GM19452 (cell line): ENCODE results near the gene BTNL9.
"Not testable (repeated sequence)": the region's sequence is repeated elsewhere in the genome, so short reads cannot be mapped to it uniquely, and the experiment has no call there.

ENCODE experiments used
- ATAC-seq: cut with Tn5 transposase; IDR thresholded peaks from one replicate; pipeline ENCODE4 v1.9.1; 2021; ENCODE audit not compliant: unreplicated experiment

The BTNL9 gene

DNA sequence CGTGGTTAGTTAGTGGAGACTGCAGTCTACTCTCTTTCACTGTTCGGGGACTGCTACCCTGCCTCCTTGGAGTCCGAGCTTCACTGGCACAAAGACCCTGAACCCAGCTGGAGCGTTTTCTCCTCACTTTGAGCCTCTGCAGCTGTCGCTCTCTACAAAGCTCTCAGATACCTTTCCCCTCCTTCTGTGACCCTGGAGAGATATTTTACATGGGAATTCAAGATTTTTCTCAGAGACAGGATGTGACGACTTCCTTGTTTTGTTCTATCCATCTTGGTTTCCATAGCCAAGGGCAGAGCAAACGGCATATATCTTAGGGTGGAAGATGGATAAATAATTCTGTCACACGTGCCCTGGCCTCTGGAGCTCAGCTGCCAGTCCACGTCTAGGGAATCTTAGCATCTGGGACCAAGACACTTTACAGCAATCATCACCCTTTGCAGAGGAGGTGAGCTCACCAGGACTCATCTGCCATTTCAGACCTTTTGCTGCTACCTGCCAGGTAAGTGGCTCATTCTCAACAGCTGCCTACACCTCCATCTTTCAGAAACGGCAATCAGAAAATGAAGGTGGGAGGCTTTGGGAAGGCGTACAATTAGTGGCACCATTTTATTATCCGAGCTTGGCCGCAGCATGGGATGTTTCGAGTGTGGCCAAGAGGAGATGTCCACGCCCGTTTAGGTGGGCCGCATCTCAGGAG lies at the start of gene BTNL9:
Gene BTNL9, plus strand, starts transcription at position 336 of the 700 bp plus-strand sequence. CDS start 5,224 bp downstream, outside the sequence.
- ATAC-seq, result no peak

DNA sequence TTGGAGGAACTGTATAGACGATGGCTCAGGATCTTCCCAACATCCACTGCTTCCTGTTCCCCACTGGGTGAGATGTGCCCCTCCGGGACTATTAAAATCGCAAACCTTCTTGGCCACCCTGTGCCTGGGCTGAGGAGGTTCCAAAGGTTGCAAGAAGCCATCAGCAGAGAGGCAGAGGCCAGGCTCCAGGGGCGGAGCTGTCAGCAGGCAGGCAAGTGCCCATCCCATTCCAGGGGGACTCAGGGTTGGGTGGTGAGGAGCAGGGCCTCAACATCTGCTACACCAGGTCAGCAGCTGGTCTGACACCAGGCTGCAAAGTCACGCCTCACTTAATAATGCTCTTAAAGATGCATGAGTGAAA lies 49.2 kb upstream of the BTNL9 start:
- no peak for ATAC-seq

DNA sequence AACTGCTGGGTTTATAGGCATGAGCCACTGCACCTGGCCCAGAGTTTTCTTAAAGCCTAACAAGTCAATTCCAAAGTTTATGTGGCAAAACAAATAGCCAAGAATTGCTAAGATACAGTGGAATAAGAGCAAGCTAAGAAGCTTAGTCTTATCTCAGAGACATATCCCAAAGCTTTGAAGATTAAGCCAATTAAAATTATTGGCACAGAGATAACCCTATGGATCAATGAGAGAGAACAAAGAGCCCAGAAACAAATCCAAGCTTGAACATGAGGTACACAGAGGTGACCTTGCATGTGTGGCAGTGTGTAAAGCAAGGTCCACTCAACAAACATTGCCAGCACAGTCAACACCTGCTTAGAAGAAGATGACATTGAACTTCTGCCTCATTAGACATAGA lies 38.1 kb upstream of the BTNL9 start:
- no peak for ATAC-seq

DNA sequence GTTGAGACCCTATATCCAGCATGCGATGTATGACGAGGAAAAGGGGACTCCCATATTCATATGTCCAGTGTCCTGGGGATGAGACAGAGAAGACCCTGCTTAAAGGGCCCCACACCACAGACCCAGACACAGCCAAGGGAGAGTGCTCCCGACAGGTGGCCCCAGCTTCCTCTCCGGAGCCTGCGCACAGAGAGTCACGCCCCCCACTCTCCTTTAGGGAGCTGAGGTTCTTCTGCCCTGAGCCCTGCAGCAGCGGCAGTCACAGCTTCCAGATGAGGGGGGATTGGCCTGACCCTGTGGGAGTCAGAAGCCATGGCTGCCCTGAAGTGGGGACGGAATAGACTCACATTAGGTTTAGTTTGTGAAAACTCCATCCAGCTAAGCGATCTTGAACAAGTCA lies 34.3 kb upstream of the BTNL9 start:
- no peak for ATAC-seq

DNA sequence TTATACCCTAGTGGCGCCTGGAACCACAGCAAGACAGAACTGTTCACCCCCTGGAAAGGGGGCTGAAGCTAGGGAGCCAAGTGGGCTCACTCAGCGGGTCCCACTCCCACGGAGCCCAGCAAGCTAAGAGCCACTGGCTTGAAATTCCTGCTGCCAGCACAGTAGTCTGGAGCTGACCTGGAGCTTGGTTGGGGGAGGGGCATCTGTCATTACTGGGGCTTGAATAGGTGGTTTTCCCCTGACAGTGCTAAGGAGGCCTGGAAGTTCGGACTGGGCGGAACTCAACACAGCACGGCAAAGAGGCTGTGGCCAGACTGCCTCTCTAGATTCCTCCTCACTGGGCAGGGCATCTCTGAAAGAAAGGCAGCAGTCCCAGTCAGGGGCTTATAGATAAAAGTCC lies 31.9 kb upstream of the BTNL9 start:
- no peak for ATAC-seq

DNA sequence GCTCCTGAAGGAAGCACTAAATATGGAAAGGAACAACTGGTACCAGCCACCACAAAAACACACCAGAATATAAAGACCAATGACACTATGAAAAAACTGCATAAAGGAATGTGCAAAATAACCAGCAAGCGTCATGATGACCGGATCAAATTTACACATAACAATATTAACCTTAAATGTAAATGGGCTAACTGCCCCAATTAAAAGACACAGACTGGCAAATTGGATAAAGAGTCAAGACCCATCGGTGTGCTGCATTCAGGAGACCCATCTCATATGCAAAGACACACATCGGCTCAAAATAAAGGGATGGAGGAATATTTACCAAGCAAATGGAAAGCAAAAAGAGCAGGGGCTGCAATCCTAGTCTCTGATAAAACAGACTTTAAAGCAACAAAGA lies 30.0 kb upstream of the BTNL9 start:
- not testable (repeated sequence) for ATAC-seq

DNA sequence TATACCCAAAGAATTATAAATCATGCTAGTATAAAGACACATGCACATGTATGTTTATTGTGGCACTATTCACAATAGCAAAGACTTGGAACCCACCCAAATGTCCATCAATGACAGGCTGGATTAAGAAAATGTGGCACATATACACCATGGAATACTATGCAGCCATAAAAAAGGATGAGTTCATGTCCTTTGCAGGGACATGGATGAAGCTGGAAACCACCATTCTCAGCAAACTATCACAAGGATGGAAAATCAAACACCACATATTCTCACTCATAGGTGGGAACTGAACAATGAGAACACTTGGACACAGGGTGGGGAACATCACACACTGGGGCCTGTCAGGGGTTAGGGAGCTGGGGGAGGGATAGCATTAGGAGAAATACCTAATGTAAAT lies 25.4 kb upstream of the BTNL9 start:
- ATAC-seq, result not testable (repeated sequence)

DNA sequence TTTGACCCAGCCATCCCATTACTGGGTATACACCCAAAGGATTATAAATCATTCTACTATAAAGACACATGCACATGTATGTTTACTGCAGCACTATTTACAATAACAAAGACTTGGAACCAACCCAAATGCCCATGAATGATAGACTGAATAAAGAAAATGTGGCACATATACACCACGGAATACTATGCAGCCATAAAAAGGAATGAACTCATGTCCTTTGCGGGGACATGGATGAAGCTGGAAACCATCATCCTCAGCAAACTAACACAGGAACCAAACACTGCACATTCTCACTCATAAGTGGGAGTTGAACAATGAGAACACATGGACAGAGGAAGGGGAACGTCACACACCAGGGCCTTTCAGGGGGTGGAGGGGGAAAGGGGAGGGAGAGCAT lies 22.6 kb upstream of the BTNL9 start:
- not testable (repeated sequence) for ATAC-seq

DNA sequence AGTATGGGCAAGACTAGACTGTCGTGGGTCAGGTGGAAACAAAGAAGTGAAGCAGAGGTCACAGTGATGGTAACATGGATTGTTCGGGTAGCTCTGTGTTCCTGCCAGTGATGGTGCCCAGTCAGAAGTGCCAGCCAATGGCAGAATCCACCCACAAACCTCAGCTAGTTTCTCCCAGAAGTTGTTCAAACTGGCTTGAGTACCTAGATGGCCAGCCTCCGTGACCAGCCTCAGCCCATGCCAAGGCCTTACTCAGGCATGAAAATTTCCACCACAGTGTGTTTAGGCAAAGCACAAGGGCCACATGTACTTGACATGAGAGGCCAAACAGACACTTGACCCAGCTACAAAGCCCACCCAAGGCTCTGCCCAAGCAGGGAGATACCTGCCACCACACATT lies 19.4 kb upstream of the BTNL9 start:
- ATAC-seq, result no peak

DNA sequence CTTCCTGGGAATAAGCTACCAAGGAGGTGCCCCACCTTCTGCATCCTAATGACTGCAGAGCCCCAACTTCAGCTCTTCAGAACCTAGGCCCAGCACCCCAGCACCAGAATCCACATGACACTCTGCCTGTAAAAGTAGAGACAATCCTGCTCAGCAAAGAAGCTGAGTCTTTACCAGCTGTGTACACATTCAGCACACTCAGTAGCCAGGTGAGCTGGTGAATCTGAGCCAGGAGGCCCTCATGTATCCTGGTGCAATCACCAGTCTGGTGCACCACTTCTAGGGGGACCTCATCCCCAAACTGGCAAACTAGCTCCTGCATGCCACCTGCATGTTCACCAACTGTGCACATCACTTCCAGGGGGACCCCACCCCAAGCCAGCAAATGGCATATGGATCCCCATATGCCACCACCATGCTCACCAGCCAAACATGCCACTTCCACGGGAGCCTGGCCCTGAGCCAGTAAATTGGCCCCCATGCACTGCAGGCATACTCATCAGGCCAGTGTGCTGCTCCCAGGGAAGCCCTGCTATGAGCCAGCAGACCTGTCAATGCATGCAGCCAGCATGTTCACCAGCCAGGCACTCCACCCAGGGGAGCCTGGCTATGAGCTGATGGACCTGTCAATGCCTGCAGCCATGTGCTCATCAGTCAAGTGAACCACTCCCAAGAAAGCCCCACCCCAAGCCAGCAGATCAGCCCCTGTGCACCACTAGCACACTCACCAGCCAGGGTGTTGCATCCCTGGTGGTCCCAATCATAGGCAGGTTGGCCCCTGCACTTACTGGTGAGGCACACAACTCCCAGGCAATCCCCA lies 15.6 kb upstream of the BTNL9 start:
- ATAC-seq, result no peak

DNA sequence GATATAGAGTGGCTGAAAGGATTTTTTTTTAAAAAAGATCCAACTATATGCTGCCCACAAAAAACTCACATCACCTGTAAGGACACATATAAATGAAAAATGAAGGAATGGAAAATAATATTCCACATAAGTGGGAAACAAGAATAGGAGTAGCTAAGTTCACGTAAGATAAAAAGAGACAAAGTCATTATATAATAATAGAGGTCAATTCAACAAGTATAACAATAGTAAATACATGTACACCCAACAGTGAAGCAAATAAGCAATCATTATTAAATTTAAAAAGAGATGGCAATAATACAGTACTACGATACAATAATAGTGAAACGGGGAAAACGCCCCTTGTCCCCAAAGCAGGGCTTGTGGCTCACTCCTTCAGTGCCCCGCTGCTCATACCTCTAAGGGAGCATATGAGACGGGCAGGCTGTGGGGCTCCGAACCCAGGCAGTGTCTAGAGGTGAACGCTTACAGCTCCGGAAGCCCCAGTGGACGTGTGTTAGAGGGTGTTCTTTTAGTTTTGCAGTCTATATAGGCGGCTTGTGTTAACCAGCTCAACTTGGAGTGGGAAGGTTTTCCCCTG lies 12.5 kb upstream of the BTNL9 start:
- ATAC-seq, result no peak

DNA sequence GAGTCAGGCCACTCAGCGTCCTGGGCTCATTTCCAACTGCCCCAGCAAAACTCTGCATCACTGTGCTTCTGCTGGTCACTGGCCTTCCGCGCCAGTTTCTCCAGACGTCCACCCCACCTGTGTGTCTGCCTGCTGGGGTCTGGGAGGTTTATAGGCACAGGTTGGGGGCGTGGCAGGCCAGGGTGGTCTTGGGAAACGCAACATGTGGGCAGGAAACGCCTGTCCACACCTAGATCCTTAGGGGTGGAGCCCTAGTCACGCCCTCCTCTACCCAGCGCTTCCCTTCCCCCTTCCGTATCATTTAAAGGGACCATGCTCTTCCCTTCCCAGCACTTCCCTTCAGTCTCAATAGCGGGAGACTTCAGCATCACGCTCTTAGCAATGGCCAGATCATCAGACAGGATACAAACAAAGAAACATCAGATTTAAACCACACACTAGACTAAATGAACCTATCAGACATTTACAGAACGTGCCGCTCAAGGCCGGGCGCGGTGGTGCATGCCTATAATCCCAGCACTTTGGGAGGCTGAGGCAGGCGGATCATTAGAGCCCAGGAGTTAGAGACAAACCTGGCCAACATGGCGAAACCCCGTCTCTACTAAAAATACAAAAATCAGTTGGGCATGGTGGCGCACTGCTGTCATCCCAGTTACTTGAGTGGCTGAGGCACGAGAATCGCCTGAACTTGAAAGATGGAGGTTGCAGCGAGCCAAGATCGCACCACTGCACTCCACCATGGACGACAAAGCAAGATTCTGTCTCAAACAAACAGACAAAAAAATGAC lies 11.8 kb upstream of the BTNL9 start:
- ATAC-seq, result no peak

DNA sequence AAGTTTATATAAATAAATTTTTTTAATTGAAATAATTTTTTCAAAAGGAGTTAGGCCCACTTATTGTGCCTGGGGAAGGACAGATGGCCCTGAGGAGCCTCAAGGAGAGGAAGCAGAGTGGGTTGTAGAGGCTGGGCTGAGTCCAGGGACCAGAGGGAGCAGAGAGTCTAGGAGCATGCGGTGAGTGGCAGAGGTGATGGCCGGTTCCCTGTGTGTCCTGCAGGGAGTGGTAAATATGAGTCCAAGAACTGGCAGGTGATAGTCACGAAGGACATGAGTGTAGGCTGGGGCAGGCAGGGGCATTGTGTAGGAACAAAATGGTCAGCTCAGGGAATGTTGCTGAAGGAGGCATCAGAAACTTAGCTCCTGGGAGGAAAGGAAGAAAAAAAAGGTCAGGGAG lies 8.3 kb upstream of the BTNL9 start:
- no peak for ATAC-seq

DNA sequence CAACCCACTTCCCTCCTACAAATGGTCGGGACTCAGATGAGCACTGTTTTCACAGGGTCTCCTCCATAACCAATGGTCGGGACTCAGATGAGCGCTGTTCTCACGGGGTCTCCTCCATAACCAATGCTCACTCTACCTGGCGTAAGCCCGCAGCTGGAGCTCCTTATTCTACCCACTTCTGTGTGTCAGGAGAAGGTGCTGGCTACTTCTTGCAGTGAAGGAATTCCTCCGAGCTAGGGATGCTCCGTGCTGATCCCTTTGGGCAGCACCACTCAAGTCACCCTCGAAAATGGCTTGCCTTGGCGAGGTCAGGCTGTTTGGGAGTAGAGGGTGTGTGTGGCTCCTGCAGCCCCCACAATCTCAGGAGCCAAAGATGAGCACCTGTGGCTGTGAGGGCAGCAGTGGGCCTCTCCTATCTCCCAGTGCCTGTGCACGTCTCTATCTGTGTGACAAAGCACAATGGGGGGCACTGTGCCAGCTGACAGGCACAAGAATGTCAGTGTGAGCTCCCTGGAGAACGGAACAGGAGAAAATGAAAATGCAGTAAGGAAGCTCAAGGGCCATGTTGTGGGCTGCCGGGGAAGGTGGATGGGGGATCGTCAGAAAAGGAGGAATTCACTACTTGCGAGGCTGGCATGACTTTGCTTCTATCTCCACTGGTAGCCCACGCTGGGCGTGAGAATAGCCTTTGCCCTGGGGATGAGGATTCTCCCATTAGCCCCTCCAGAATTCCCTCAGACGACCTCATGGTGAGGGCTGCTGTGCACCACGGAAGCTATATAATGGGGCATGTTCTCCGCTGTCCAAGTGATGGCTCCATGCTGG lies 3.9 kb upstream of the BTNL9 start:
- ATAC-seq, result no peak

DNA sequence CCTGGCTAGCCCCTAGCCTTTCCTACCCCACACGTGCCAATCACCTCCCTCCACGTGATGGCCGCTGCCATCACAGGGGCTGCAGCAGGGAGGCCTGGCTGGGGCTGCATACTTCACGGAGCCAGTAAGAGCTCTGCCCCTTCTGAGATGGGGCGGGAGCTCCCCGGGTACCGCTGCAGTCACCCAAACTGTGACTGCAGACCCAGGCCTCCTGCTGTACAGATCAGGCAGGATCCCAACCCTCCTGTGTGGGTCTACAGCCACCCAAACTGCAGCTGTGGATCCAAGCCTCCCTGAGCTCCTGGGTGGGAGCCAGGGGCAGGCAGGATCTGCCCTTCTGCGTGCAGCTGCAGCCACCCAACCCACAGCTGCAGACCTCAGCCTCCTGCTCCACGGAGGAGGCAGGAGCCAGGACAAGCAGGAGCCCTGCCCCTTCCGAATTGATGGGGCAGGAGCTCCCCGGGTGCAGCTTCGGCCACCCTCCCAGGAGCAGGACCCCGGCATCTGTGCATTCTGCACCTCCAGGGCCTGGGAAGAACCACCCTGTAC lies 3.2 kb upstream of the BTNL9 start:
- ATAC-seq, result no peak

DNA sequence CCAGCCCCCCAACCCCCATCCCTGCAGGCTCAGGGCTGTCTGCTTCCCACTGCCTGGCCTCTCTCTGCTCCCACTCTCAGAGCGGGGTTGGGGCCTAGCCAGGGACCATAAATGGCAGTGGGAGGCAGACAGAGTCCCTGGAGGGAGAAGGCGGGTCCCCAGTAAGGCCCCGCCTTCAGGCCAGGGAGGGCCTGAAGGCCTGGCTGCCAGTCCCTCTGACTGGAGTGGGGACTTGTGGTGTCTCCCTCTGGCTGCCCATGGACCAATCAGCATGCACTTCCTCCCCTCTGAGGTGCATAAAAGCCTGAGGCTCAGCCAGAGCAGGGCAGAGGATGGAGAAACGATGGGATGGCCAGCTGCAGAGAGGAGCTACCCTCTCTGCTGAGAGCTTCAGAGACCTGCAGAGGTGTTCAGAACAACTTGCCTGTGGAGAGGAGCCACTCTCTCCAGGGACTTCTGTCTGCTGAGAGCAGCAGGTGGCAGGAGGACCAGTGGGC lies 2.7 kb upstream of the BTNL9 start:
- no peak for ATAC-seq

DNA sequence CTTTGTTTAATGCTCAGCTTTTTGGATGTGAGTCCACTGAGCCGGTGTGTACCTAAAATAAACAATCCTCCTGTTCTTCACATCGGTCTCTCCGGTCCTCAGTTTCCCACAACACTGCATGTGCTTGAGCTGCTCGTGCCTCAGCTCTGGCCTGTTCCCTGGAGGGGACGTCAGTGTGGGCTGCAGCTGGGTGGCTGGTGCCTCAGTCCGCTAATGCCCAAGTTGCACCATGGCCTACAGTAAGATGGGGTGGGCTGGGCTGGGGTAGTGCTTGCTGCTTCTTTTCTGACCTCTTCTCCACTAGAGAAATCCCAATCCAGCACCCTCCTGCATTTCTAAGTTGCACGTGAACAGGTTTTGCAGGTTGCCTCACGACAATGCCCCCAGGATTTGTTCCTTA lies 595 bp upstream of the BTNL9 start:
- no peak for ATAC-seq

DNA sequence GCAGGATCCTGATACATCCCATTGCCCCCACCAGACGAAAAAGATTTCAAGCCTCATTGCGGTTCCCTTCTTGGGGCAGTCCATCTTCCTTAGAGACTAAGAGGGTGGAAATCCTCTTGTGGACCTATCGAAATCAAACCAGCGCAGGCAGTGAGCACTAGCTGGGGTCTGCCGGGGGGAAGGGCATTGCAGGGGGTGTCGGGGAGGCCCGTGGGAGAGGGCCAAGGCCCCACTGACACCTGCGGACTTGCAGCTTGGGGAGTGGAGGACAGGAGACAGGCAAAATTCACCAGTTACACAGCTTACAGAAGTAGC lies 522 bp downstream of the BTNL9 start:
- ATAC-seq, result no peak

DNA sequence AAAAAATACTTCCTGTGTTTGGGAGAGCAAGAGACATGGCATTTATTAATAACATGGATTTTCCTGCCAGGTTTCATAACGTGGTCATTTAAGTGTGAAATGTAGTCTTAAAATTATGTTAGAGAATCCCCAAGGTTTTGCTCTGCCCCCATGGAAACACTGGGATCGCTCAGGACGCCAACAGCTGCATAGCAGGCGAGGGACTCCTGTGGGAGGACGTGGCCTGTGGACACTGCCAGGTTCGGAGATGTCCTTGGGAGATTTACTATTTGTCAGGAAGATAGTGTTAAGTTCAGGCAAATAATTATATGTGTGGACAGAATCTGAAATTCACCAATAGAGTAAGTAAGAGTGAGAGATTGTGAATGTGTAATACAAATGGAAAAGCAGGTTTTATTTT lies 977 bp downstream of the BTNL9 start:
- ATAC-seq, result no peak

DNA sequence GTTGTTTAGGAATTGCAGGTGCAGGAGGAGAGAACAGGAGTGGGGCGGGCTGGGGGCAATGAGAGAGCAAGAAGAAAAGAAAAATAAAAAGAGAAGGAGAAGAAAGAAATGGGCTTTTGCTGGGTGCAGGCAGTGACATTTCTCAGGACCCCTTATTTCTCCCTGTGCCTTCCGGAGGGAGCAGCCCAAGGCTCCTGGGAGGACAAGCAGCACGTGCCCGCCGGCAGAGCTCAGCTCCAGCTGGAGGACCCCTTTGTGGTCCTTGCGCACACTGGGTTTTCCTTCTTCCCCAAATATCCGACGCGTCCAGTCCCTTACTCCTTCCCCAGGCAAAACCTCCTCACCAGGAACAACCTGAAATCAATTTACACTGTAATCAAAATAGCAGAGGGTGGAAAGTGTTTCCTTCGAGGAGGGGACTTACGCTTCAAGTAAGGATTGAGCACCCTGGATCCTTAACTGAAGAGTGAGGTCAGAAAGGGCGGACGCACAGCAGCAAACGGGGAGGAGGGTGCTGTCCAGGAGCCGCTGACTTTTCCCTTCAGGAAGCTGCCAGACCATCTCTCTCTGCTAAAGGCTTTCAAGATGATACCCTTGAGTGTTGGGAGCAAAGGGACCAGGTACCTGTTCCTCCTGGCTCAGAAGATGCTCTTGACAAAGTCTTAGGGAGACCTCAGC lies 2.1 kb downstream of the BTNL9 start:
- ATAC-seq, result no peak
